HepG2 (cell line): Measurements from ENCODE around the gene LAMC3. TPM values are rescaled to one million over a fixed set of nuclear protein-coding genes. Genes with fewer than 3 reads are reported as not detected.

Experiments used
- ATAC-seq: fragments of 200-7000 bp; cut with Tn5 transposase; 3 replicates; pipeline ENCODE4 v1.9.1; 2020; ENCODE audit warnings: mild to moderate bottlenecking, moderate library complexity
- BruUV-seq: library from RNA; stranded (reverse); fragments of 400-500 nt; replicated peaks from 2 replicates; lab custom pipeline; 2021; lab: Mats Ljungman, UMichigan
- CTCF ChIA-PET: fragments of 300-600 bp; formaldehyde crosslinking; extraction: SDS; loops from one replicate; lab custom pipeline; 2021; ENCODE audit warnings: low total read pairs, inconsistent platforms, low intra/inter-chr PET ratio; lab: Yijun Ruan, JAX
- POLR2A ChIA-PET: fragments of 350-600 bp; sonication (Branson Sonifier 250); formaldehyde crosslinking; loops from one replicate; lab custom pipeline; 2020; ENCODE audit warnings: antibody characterized with exemption, inconsistent platforms; lab: Yijun Ruan, JAX
- DNase-seq: peaks from one replicate; pipeline ENCODE4 v3.0.0-alpha.2; 2015; ENCODE audit warnings: low spot score
- FAIRE-seq: peaks from 3 replicates; lab custom pipeline; 2011; peaks lifted over from hg19 to GRCh38; lab: Jason Lieb, UNC
- H2AFZ ChIP-seq: one replicate; pipeline ENCODE4 v1.6.1; 2011; ENCODE audit warnings: low read length, inconsistent platforms
- H3K27ac ChIP-seq: fragments of 300-600 bp; 3 replicates; pipeline ENCODE4 v1.8.0; 2011; ENCODE audit warnings: mixed run types, mild to moderate bottlenecking, mixed read lengths, low read length, inconsistent platforms; ENCODE audit not compliant: insufficient read depth; ENCODE audit errors: extremely low read length
- H3K27me3 ChIP-seq, 2 experiments: fragments of 200-600 bp in 1 of 2; 2 replicates in 1 of 2; 3 replicates in 1 of 2; pipeline versions ENCODE4 v1.6.0 to v1.8.0; 2011; ENCODE audit warnings: low read length in 2 of 2, mild to moderate bottlenecking in 2 of 2, moderate library complexity in 2 of 2, inconsistent platforms in 1 of 2; ENCODE audit not compliant: insufficient read depth in 2 of 2, control insufficient read depth in 1 of 2
- H3K36me3 ChIP-seq, 2 experiments: fragments of 200-600 bp in 1 of 2; replicated peaks in 1 of 2; 2 replicates in 1 of 2; 3 replicates in 1 of 2; pipeline versions ENCODE4 v1.5.1 to v1.8.0; 2011; ENCODE audit warnings: low read length in 2 of 2, inconsistent platforms in 1 of 2; ENCODE audit not compliant: insufficient read depth in 2 of 2, control insufficient read depth in 1 of 2
- H3K4me1 ChIP-seq: 2 replicates; pipeline ENCODE4 v1.5.1; 2012; ENCODE audit warnings: low read length, inconsistent platforms; ENCODE audit not compliant: insufficient read depth
- H3K4me2 ChIP-seq: 2 replicates; pipeline ENCODE4 v1.6.0; 2011; ENCODE audit warnings: low read depth, low read length, inconsistent platforms
- H3K4me3 ChIP-seq, 3 experiments: fragments of 200-600 bp in 1 of 3; sonication (generic), shearing (Covaris generic) in 1 of 3; replicated peaks in 1 of 3; 2 replicates each; pipeline ENCODE4 v1.5.1; 2011 to 2016; ENCODE audit warnings: low read length in 3 of 3, inconsistent platforms in 2 of 3, low read depth in 2 of 3, mild to moderate bottlenecking in 2 of 3, control low read depth in 1 of 3, mixed read lengths in 1 of 3; ENCODE audit not compliant: insufficient read depth in 1 of 3
- H3K79me2 ChIP-seq: one replicate; pipeline ENCODE4 v1.6.1; 2011; ENCODE audit warnings: low read length, inconsistent platforms; ENCODE audit not compliant: insufficient read depth
- H3K9ac ChIP-seq: 2 replicates; pipeline ENCODE4 v1.6.0; 2011; ENCODE audit warnings: mild to moderate bottlenecking, low read depth, low read length, inconsistent platforms; ENCODE audit not compliant: insufficient read depth
- H3K9me3 ChIP-seq: 2 replicates; pipeline ENCODE4 v1.5.1; 2012; ENCODE audit warnings: mild to moderate bottlenecking, low read length
- H4K20me1 ChIP-seq: 2 replicates; pipeline ENCODE4 v1.6.0; 2011; ENCODE audit warnings: inconsistent platforms, mild to moderate bottlenecking, low read length, moderate library complexity; ENCODE audit not compliant: insufficient read depth
- ARID3A ChIP-seq: IDR thresholded peaks from 2 replicates; pipeline ENCODE4 v1.6.1; 2012; ENCODE audit warnings: low read depth, low read length, improper control_type of control experiment
- BHLHE40 ChIP-seq: IDR thresholded peaks from 2 replicates; pipeline ENCODE4 v1.6.1; 2011; ENCODE audit warnings: low read length, improper control_type of control experiment
- HOXA7 ChIP-seq: sonication (generic); formaldehyde crosslinking; IDR thresholded peaks from 2 replicates; pipeline ENCODE4 v1.8.1; 2022; ENCODE audit warnings: mild to moderate bottlenecking, missing genetic modification reagents, moderate library complexity
- IKZF4 ChIP-seq: sonication (generic); formaldehyde crosslinking; IDR thresholded peaks from 2 replicates; pipeline ENCODE4 v1.5.1; 2020; ENCODE audit warnings: borderline replicate concordance, mild to moderate bottlenecking, low read depth, missing genetic modification reagents; ENCODE audit errors: not compliant biosample characterization
- PATZ1 ChIP-seq: sonication (generic); formaldehyde crosslinking; IDR thresholded peaks from 2 replicates; pipeline ENCODE4 v1.4.0; 2020; ENCODE audit warnings: missing genetic modification reagents
- PHF20 ChIP-seq: sonication (generic); formaldehyde crosslinking; IDR thresholded peaks from 2 replicates; pipeline ENCODE4 v1.5.0; 2020; ENCODE audit warnings: mild to moderate bottlenecking, missing genetic modification reagents
- RNF2 ChIP-seq: fragments of 450-650 bp; conservative IDR thresholded peaks from 2 replicates; pipeline ENCODE4 v1.6.1; 2016; ENCODE audit warnings: low read depth
- STAG1 ChIP-seq: sonication (generic); formaldehyde crosslinking; IDR thresholded peaks from 2 replicates; pipeline ENCODE4 v1.4.0; 2020; ENCODE audit warnings: missing genetic modification reagents
- TBX2 ChIP-seq: sonication (generic); formaldehyde crosslinking; IDR thresholded peaks from 2 replicates; pipeline ENCODE4 v1.5.0; 2020; ENCODE audit warnings: missing genetic modification reagents, mild to moderate bottlenecking, borderline replicate concordance
- ZNF12 ChIP-seq: sonication (generic); formaldehyde crosslinking; IDR thresholded peaks from 2 replicates; pipeline ENCODE4 v1.5.0; 2020; ENCODE audit warnings: missing genetic modification reagents
- ZNF124 ChIP-seq: sonication (generic); formaldehyde crosslinking; IDR thresholded peaks from 2 replicates; pipeline ENCODE4 v1.4.0; 2020; ENCODE audit warnings: missing genetic modification reagents
- ZNF207 ChIP-seq: fragments of 450-650 bp; IDR thresholded peaks from 2 replicates; pipeline ENCODE4 v1.6.1; 2016; ENCODE audit warnings: antibody characterized with exemption, borderline replicate concordance
- ZNF235 ChIP-seq: sonication (generic); formaldehyde crosslinking; IDR thresholded peaks from 2 replicates; pipeline ENCODE4 v1.8.1; 2023; ENCODE audit warnings: mild to moderate bottlenecking, missing genetic modification reagents, borderline replicate concordance
- ZNF546 ChIP-seq: sonication (generic); formaldehyde crosslinking; conservative IDR thresholded peaks from 2 replicates; pipeline ENCODE4 v1.8.1; 2023; ENCODE audit warnings: mild to moderate bottlenecking, missing genetic modification reagents
- WGBS: methylation state at CpG from one replicate; pipeline ENCODE4 v1.1.6; 2017; ENCODE audit warnings: low lambda C conversion rate; 5-methylcytosine and 5-hydroxymethylcytosine counted together
- in situ Hi-C: cut with HindIII; loops from 2 replicates; pipeline ENCODE4 v1.10.0; 2017; ENCODE audit warnings: low pct_unique_long_range_greater_than_20kb; ENCODE audit not compliant: extremely low pct_ligation_motif_present
- intact Hi-C: fragments of 100-400 bp; cut with micrococcal nuclease; formaldehyde crosslinking; loops from one replicate; pipeline ENCODE4 v1.10.0; 2022; ENCODE audit not compliant: unreplicated experiment
- polyA plus RNA-seq, 8 experiments: library from polyadenylated mRNA; depleted of rRNA in 3 of 8; stranded (reverse) in 7 of 8; unstranded in 1 of 8; fragments of >200 nt; fragmentation: Illumina TruSeq in 4 of 8; extraction: Trizol in 4 of 8; gene quantifications; 2 replicates each; pipeline versions ENCODE4 v1.2.1 to v1.2.3, GENCODE V29; 2011 to 2016; ENCODE audit warnings: low read depth in 4 of 8, missing spikeins in 1 of 8, mixed read lengths in 1 of 8; ENCODE audit not compliant: insufficient read depth in 1 of 8
- total RNA-seq, 5 experiments: library from RNA; depleted of rRNA; stranded (reverse); fragments of >200 nt; fragmentation: Illumina TruSeq; extraction: Trizol; gene quantifications; 2 replicates each; pipeline ENCODE4 v1.2.3, GENCODE V29; 2016; ENCODE audit warnings: low read depth in 1 of 5
- TF ChIP-seq, protein P1 (sequence below): IDR thresholded peaks from 2 replicates; pipeline ENCODE4 v1.6.1; 2016; ENCODE audit warnings: mild to moderate bottlenecking

Gene LAMC3
- total and polyA plus RNA-seq, 2 of the 13 experiments (the other 11 are each of a cell fraction or from before 2014, with no cell fraction given) = 0.07 to 0.57 TPM

DNA sequence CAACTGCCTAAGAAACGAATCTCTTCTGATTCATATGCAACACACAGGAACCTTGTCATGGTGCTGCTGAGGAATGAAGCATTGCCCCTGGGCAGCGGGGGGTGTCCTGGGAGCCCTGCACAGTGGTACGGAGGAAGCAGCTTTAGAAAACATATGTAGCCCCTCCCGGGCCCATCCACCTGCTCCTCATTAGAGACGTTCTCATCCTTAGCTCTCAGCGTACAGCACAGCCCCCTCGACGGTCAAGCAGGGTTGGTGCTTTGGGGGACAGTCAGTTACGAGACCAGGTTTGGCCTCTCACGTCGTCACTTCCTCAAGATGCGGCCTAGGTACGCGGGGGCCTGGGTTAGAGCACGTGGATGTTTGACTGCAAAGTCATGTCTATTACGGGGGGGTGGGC, 28.4 kb upstream of the LAMC3 start:
- ChIA-PET CTCF (no interaction called here), POLR2A (no interaction called here)
- FAIRE-seq = no peak
- no peaks in the 10 kb centered on the region for H4K20me1 ChIP-seq
- no peak for TF ChIP-seq HOXA7 (CRISPR knock-in tag)
- no peak for TF ChIP-seq BHLHE40
- no peak for TF ChIP-seq ZNF12
- TF ChIP-seq RNF2 = no peak
- TF ChIP-seq ZNF546 = no peak
- TF ChIP-seq ZNF207 = no peak
- no peak for TF ChIP-seq IKZF4 (CRISPR knock-in tag)
- TF ChIP-seq STAG1 (CRISPR knock-in tag) = no peak
- no peak for TF ChIP-seq TBX2
- TF ChIP-seq, protein P1, sequence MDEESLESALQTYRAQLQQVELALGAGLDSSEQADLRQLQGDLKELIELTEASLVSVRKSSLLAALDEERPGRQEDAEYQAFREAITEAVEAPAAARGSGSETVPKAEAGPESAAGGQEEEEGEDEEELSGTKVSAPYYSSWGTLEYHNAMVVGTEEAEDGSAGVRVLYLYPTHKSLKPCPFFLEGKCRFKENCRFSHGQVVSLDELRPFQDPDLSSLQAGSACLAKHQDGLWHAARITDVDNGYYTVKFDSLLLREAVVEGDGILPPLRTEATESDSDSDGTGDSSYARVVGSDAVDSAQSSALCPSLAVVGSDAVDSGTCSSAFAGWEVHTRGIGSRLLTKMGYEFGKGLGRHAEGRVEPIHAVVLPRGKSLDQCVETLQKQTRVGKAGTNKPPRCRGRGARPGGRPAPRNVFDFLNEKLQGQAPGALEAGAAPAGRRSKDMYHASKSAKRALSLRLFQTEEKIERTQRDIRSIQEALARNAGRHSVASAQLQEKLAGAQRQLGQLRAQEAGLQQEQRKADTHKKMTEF (CRISPR knock-in tag) = no peak
- no peak for TF ChIP-seq ZNF124 (CRISPR knock-in tag)
- no peak for TF ChIP-seq PATZ1 (CRISPR knock-in tag)
- no peak for TF ChIP-seq ZNF235
- no peak for TF ChIP-seq ARID3A
- no peak for TF ChIP-seq PHF20 (CRISPR knock-in tag)
- no peak for DNase-seq
- no peak overlapping the region for H3K4me3 ChIP-seq
- H3K4me1 ChIP-seq = no peaks in the 10 kb centered on the region
- 22% methylated on average over 9 of the region's 16 CpGs for WGBS
- intact Hi-C loops (no loop called here), in situ Hi-C loops (no loop called here)
- H2AFZ ChIP-seq = no peak overlapping the region
- peaks cover 13 to 85% of the 10 kb centered on the region in 2 experiments for H3K27me3 ChIP-seq
- no peaks in the 10 kb centered on the region for H3K9me3 ChIP-seq
- no peaks in the 10 kb centered on the region for H3K79me2 ChIP-seq
- no TSS peak for BruUV-seq
- H3K27ac ChIP-seq = no peak overlapping the region
- H3K9ac ChIP-seq = no peak overlapping the region
- ATAC-seq = no peak
- no peak overlapping the region for H3K4me2 ChIP-seq
- H3K36me3 ChIP-seq = no peaks in the 10 kb centered on the region
